Activated CD8-positive, alpha-beta memory T cell treated with anti-CD3 and anti-CD28 coated beads, Interleukin-2, amount 50 U/mL, for 4 hours (primary cell): ENCODE results near the gene PFN4.

Source experiments
- DNase-seq: peaks from one replicate; pipeline ENCODE4 v3.0.0-alpha.2; 2020

PFN4 gene

GRCh38 chr2:24076849-24077534, 46.1 kb downstream of the PFN4 start:
- no peak for DNase-seq

- peak; percentile 100 for DNase-seq
Measured at GRCh38 chr2:24075915-24076848, 47.0 kb downstream of the PFN4 start, which contains the start of gene SF3B6. Gene SF3B6 (minus strand): TSS chr2:24076326. CDS start chr2:24076229, 97 bp downstream.

- DNase-seq, result no peak
Measured at GRCh38 chr2:24075259-24075658, 47.9 kb downstream of the PFN4 start.

- no peak for DNase-seq
Measured at GRCh38 chr2:24073816-24074215, 49.3 kb downstream of the PFN4 start.

- no peak for DNase-seq
Measured at GRCh38 chr2:24072259-24072658, 50.9 kb downstream of the PFN4 start.

GRCh38 chr2:24065341-24065740, 57.8 kb downstream of the PFN4 start:
- no peak for DNase-seq
